Keratinocyte (primary cell): ENCODE data around the gene NAALADL2.

Source experiments
- CTCF ChIP-seq, 3 experiments: IDR thresholded peaks in 1 of 3; conservative IDR thresholded peaks in 1 of 3; optimal IDR thresholded peaks in 1 of 3; 2 replicates in 2 of 3; 3 replicates in 1 of 3; pipeline versions ENCODE3 to v1.5.1; 2011; ENCODE audit warnings: low read length in 3 of 3, mild to moderate bottlenecking in 3 of 3, moderate library complexity in 2 of 3, control low read depth in 1 of 3, inconsistent platforms in 1 of 3; ENCODE audit not compliant: insufficient read depth in 2 of 3; ENCODE audit errors: extremely low read depth in 1 of 3
- EZH2 ChIP-seq: IDR thresholded peaks from one replicate; pipeline ENCODE4 v1.6.1; 2012; ENCODE audit warnings: inconsistent platforms, mild to moderate bottlenecking, low read length, moderate library complexity

GRCh38 chr3:175593331-175593730 lies 734.2 kb downstream of the NAALADL2 start:
- TF ChIP-seq CTCF (optimal IDR thresholded peaks at IDR 0.05 in 1 of 3, IDR thresholded peaks at IDR 0.05 in 1 of 3, conservative IDR thresholded peaks at IDR 0.05 in 1 of 3; ENCODE audit: extremely low read depth in 1 of 3, insufficient read depth in 2 of 3, low read length in 3 of 3) (no peak), EZH2 (no peak)
